Measurements from ENCODE around the gene C9orf50.

Gene C9orf50

DNA sequence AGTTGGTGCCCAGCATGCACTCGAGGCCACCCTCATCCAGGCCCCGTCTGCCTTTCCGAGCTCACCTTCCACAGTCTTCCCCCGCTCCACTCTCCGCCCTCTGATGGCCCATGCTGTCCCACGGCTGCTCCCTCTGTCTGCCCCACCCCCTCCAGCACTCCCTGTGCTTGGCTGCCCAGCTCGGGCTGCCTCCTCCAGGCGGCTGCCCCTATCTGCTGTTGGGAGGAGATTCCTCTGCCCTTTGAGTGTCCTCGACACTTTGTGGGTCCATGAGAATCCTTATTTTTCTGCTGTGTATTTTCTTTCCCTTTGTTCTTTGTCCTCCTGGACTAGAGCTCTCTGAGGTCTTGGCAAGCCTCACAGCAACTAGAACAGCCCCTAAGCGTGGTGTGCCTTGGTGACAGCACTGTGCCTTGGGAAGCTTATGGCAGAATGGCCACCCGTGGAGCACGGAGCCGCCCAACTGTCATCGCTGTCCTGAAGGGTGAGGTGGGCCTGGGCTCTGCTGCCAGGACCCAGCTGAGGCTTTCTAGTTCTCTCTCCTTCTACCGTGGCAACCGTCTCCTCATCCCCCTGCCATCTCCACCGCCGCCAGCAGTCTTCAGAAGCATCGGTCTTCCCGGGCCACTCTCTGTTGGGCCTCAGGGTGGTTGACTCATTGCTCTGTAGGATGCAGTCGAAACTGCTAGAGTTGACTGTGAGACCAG lies 10.2 kb upstream of the C9orf50 start:
- DNase-seq: no peak

DNA sequence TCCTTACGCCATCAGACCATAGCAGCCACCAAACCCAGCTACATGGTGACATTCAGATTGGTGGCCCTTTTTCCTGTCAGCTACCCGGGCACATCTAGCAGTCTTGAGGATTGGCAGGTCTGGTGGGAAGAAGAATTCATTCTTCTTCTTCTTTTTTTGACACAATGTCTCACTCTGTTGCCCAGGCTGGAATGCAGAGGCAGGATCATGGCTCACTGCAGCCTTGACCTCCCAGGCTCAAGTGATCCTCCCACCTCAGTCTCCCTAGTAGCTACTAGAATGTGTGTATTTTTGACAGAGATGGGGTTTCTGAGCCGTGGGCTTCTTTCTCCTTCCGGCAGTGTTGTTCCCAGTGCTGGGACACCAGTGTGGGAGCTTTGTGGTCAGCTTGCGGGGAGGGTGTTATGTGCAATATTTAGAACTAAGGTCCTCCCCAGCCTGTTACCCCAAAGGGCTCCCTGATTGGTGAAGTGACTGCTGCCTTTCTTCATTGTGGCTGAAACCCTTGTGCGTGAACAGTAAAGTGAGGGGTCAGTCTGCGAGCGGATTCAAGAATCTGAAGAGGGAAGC lies 8.4 kb upstream of the C9orf50 start:
- DNase-seq: no peak

DNA sequence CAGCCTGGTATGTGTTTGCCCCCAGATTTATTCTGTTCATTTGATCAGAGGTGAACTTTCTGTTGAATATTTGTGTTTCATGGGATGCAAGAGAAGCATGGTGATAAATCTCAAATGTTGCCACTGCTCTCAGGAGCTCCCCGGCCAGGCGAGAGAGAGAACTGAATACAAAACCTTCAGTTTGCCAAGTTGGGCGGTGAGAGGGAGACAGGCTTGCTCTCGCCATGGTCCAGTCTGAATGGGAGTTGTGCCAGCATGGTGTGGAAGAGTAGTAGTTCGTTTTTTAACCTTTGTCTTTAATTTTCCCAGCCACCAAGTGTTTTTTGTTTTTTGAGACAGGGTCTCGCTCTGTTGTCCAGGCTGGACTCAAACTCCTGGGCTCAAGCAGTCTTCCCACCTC lies 7.8 kb upstream of the C9orf50 start:
- no peak for DNase-seq

DNA sequence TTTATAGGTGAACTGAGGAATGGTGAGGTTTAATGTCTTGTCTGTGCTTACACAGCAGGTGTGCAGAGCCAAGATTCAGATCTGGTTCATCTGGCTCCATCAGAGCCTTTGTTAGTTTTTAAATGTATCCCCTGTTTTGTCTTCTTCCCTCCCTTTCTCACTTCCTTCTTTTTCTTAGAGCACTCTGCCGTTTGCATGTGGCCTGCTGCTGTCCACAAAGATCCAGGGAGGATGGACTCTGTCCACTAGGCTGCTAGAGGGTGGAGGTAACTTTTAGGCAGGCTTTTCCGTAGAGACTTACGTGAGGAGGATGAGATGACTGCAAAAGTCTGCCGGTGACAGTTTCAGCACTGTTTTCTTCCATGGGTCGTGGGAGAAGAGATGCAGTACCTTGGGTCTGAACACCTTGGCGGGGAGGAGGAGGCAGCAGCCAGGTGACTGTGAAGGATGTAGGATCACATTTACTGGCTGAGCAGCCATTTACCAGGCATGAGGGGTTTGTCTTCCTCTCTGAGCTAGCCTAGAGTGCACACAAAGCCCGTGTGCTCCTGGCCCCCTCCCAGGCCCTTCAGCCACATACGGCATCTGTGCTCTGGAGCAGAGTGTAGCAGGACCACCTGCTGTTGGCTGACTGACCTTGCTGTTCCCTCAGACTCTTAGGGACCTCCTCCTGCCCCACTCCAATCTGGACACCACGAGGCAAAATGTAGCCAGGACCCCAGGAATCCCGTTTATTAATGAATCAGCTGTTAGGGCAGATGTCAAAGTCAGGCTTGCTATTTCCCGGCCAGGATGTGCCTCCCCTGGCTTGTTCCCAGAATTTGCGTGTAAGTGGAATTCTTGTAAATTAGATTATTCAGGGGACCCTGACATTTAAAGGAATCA lies 6.9 kb upstream of the C9orf50 start:
- no peak for DNase-seq

DNA sequence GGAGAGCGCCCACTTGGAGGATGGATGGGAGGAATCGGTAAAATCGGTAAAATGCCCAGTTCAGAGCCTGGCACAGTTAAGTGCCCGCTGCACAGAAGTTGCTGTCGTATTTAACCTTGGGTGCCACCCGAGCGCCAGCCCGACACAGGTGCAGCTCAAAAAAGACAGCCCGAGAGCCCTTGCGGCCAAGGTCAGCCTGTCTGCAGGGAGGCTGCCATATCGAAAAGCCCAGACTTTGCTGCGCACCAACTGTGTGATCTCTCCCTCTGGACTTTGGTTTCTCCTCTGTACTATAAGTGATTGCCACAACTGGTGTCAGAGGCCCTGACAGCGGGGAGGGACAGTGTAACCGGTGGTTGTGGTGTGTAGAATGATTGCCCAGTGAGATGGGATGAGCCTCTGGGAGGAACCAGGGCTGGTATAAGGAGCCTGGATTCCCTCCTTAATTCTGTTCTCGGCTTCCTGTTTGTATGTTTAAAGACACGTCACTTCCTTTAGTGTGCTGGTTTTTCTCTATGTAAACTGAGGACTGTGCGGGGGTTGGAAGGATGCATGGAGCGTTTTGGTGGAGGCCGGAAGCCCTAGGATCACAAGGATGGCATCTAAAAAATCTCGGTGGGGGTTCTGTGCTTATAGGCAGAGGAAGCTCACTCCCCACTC lies 5.9 kb upstream of the C9orf50 start:
- DNase-seq: no peak

DNA sequence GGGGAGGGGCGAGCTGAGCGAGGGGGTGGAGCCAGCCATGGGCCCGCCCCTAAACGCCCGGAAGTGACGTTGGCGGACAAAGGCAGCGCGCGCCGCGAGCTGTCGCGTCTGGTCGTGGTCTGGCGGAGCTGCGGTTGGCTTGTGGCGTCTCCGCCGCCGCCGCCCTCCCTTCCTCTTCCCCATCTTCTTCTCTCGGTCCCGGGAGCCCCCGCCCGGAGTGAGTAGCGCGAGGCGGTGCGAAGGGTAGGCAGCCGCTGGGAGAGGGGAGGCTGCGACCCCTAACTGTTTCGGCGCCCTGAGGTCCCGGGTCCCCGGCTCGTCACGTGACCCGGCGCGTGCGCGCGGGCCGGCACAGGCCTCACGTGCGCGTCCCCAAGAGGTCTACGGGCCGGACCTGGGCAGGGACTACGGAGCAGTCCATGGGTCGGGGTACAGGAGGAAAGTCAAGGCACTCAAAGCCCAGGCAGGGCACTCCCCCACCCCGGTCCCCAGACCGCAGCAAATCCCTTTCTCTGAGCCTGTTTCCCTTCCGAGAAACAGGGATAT lies 5.3 kb upstream of the C9orf50 start, which contains the start of gene NTMT1:
NTMT1 (plus strand) TSS at position 85 of the 546 bp plus-strand sequence. CDS start 6,541 bp downstream, outside the sequence.
- DNase-seq: no peak

DNA sequence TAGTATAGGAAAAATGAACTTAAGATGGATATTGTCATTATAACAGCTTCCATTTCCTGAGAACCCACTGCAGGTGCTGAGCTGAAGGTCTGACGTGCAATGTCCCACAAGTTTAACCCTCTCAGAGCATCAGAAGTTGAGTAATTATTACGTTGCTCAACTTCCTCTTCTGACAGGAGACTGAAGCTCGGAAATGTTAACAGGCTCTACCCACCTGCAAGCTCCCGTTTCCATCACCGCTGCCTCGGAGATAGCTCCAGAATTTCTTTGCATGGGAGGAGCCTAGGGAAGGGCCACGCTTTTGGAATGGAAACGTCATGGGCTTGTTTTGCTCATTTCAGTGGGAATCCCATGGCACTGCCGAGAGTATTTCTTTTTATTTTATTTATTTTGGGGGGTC lies 4.0 kb upstream of the C9orf50 start:
- no peak for DNase-seq

DNA sequence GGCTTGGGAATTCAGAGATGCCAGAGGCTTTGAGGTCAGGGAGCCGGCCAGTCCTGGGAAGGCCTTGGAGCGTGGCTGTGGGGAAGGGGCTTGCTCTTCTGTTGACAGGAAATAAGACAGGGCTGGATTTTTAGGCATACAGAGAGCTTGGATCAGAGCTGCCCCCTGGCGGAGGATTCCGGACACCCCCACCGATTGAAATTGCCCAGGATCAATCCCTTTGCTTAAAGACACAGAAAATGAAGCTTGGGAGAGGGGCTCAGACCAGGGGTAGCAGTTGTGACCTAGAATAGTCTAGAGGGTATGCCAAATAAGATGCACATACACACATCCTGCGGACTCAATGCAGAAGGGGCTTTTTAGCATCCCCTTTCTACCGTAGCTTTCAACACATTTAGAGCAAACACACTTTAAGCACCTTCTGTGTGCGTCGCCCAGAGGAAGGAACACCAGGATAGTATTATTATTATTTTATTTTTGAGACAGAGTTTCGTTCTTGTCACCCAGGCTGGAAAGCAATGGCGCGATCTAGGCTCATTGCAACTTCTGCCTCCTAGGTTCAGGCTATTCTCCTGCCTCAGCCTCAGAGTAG lies 3.4 kb upstream of the C9orf50 start:
- no peak for DNase-seq

DNA sequence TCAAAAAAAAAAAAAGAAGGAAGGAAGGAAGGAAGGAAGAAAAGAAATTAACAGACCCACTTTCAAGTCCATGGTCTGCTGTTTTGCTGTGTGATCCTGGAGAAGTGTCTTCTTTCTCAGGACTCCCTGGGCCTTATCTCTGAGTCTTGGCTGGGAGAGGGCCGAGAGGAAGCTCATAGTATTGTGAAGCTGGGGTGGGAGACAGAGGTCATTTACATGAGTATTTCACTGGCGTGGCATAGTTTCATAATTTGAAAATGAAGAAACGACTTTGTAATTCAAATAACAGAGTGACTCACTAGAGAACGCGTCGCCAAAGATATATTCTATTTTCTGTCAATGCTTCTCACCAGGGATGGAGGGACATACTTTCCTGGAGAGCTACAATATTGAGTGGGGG lies 2.4 kb upstream of the C9orf50 start:
- no peak for DNase-seq

DNA sequence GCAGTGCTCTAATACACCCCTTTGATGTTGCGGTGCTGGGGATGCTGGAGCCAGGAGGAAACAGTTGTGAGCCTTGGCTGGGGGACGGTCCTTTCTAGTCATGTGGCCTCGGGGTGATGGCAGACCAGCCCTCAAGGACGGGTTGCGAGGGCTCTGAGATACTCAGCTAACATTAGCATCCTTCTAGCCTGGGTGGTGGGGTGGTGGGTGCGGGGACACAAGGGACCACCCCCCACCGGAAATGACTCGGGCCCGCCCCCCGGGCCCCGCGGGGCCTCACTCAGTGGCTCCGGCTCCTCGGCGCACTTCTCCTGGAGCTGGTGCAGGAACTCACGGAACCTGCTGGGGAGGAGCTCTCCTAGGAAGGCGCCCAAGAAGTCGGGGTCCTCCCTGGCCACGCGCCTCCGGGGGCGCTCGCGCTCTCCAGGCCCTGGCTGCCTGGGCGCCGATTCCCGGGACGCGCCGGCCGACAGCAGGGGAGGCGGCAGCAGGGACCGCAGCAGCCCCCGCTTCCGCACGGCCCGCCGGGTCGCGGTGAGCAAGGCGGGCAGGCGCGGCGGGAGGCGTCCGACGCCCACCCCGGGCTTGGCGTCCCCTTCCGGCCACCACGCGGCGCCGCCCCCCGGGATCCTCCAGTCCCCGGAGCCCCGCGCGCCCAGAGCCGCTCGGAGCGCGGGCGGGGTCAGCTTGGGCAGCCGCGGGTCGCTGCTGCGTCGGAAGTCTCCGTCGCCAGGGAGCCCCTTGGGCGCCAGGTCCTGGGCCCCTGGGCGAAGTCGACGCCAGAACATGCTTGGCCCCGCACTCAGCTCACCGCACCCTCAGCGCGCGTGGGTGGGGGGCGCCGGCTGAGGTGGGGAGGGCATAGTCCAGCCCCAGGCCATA lies 873 bp downstream of the C9orf50 start:
- DNase-seq: no peak

DNA sequence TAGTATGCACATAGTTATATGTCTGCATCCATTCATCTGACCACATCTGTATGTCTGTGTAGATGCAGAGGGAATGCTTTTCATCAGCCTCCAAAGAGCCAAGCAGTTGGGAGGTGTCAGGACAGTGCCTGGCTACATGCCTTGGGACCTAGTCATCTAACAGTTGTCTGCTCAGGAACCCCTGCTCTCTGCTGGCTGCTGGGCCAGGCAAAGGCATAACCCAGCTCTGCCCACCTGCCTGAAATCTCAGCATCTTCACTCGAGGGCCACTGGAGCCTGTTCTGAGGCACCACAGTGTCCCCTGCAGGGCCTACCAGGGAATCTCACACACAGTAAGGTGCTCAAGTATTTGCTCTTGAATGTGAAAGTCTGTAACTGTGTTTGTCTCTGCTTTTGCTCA lies 3.7 kb downstream of the C9orf50 start:
- no peak for DNase-seq

DNA sequence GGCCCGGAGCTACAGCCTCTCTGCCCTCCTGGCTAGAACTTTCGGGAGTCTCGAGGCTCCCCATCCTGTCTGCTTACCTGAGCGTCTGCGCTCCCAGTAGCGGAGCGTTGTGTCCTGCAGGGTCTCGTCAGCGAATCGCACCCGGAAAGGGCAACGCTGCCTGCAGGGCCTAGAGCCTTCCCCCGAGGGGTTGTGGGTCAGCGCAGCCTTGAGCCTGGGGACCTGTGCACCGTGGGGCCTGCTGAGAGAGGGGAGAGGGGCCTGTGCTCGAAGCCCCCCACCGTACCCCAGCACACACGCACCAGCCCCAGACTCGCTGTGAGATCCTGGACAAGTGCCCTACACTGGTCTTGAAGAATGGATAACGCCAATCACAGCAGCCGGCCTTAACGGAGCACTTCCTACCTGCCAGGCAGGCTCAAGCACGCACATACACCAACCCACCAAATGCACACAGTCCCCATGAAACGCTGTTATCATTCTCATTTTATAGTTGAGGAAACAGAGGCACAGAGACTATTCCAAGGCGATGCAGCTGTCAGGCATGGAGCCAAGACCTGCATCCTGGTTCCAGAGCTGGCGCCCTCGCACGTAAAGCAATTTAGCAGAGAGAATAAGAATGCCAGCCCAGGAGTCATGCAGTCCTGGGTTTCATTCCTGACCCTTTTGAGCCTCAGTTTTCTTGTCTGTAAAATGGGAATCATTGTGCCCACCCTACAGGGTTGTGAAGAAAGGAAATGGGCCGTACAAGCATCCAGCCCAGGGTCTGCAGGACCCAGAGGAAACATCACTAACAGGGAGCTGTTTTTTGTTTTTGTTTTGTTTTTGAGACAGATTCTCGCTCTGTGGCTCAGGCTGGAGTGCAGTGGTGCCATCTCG lies 5.3 kb downstream of the C9orf50 start:
- DNase-seq: no peak

DNA sequence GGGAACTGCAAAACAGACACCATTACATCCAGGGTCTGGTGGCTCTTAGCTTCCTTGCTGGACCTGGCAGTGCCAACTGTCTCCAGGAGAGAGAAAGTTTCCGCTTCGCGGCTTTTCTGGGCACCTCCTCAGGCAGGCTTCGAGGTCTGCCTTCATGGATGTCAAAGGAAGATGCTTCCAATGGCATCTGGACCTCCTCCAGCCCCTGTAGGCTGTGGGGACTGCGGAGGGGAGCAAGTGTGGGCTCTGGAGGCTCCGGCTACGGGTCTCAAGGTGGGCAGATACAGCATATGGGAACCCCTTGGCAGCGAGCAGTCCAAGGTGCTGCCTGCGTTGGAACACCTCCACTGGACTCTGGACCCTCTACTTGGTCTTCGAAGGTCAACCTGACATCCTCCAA lies 6.0 kb downstream of the C9orf50 start:
- no peak for DNase-seq

DNA sequence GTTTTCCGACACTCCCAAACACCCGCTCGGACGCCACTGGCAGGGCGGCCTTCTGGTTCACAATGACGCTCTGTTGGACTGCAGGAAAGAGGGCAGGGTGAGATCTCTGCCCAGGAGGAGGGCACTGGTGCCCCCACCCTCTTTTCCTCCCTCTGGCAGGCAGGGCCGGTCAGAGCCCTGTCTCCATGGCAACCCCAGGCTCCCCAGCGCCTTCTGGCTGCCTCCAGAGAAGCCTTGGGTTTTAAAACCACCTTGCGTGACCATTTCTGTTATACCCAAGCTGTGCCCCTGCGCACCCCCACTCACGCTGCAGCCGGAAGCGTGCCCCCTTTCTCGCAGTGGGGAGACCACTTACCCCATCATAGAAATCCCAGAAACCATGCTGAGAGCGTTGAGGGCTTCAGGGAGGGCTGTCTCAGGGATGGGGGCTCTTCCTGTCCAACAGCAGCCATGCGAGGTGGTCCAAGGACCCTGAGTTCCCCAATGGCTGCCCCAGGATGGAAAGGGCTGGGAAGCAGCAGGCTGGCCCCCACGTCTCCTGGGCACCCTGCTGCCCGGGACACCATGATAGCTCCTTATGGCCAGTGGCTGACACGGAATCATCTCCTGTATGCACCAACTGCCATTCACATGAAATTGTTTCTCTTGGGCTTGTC lies 7.3 kb downstream of the C9orf50 start:
- DNase-seq: no peak

DNA sequence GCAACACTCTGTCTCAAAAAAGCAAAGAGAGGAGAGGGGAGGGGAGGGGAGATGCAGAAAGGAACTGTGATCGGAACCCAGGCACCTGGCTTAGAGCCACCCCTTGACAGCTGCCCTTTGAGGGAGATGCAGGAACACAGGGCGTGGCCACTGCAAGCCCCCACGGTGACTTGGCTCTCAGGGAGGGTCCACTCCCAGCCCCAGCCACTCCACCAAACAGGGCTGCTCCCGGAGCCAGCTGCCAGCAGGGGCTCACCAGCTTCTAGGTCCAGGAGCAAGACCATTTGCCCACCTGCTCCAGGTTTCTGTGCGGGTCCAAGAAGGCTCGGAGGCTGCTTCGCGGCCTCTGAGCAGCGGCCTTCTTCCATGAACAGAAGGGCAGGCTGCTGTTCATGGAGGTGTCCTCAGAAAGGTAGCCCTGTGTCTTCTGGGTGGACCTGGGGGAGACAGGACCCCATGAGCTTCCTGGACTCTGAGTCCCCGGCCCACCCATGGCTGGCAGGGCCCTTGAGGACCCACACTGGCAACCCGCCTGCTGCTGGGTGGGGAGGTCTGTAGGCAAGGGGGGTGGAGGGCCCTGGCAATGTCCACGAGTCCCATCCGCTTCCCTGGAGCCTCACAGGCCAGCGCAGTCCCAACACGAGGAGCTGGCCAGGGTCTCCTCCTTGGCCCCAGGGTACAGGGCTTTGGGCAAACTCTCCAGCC lies 7.9 kb downstream of the C9orf50 start:
- DNase-seq: no peak

DNA sequence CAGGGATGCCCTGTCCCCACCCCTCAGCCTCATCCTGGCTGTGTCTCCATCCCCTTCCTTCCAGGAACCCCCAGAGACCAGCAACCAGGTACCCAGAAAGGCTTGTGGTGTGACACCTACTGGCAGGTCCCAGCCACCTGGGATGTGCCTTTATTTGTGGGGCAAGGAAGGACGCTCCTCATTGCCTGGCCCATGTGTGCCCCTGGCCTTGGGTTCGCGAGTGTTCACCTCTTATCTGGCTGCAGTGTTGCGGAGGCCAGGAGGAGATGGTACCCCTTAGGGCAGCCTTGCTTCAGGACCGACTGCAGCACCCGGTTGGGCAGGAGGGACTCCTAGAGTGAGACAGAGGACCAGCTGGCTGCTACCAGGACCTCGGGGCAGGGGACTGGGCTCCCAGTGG lies 8.8 kb downstream of the C9orf50 start:
- no peak for DNase-seq

DNA sequence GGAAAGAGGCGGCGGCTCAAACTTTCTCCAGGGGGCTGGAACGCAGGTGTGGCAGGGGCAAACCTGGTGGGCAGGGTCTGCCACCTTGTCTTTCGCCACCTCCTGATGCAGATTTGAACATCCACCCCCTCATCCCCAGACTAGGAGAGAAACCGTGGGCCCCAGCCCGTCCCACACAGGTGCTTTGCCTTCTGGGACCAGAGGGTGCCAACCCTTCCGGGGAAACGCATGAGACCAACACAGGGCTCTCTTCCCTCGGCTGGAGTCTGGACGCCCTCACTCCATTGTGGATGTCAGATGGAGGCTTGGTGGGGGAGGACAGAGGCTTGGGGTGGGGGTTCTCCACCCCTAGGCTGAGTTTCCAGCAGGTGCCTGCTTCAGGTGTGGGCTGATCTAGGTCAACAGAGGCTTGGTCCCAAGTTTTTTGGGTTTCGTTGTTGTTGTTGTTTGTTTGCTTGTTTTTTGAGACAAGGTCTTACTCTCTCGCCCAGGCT lies 9.5 kb downstream of the C9orf50 start:
- DNase-seq: no peak

DNA sequence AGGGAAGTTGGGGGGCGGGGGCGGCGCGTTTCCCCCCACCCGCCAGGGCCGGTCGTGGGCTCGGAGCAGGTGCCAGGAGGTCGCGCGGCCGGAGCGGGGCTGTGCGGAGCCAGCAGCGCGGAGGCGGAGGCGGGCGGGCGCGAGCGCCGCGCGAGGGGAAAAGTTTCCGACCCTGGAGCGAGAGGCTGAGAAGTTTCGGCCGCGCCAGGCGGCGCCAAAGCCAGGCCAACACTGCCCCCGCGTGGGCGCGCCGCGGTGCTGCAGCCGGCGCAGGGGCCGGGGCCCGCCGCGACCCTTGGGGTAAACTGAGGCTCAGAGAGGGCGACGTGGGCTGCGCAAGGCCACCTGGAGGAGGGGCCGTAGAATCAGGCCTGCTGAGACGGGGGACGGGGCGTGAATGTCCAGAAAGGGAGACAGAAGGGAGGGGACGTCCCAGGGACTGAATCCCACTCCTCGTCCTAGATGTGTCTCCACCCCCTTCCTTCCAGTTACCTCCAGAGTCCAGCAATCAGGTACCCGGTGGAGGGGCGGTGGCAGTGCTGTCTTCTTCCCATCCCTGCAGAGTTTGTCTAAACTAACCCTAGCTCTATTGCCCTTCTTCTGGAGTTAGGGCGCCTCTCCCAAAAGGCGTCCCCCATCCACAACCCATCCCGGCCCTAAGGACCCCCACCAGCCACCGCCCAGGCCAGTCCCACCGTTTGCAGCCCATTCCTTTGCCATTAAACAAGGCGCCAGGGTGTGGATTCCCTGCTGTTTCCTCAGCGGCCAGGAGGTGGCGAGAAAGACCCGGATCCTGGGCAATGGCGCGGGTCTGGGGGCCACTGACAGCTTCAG lies 10.2 kb downstream of the C9orf50 start:
- no peak for DNase-seq

DNA sequence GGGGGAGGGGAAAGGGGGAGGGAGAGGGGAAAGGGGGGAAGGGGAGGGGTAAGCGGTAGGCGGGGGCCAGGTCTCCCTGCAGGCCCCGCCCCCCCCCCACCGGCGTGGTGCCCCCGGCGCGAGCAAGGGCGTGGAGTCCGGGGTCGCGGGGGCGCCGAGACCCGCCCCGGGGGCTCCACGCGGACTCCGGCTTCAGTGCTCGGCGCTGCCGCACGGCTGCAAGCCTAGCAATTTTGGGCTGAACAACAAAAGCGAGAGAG lies 10.8 kb downstream of the C9orf50 start:
- no peak for DNase-seq

Data from GOT3 (cell line).